Measurements from ENCODE around the gene GNB5. TPM values are rescaled to one million over a fixed set of nuclear protein-coding genes. Genes with fewer than 3 reads are reported as not detected.
"Not testable (repeated sequence)": the region's sequence is repeated elsewhere in the genome, so short reads cannot be mapped to it uniquely, and the experiment has no call there.

GNB5 gene
- total RNA-seq, 1 donor from 2014 or later: 61.4 TPM

GRCh38 chr15:52094811-52095584 is 96.2 kb downstream of the GNB5 start:
- no peak for DNase-seq (ENCODE audit: low spot score)

GRCh38 chr15:52093539-52094510 is 97.4 kb downstream of the GNB5 start:
- DNase-seq (ENCODE audit: low spot score): no peak

DNA sequence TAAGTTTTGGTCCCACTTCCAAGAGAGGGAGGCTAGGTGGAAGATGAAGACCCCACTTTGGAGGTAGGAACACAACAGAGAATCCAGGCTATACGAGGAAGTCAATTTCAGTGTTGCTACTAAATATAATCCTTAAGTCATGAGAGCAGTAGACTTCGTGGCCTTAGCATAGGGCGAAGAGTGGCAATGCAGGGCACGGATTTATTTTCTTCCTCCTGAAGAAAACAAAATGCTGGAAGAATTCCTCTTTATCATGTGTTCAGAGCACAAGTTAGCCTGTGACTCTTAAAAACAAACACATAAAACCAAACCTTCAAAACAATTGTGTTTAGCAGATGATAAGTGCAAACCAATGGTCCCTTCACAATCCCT is 98.0 kb downstream of the GNB5 start:
- DNase-seq (ENCODE audit: low spot score): no peak

DNA sequence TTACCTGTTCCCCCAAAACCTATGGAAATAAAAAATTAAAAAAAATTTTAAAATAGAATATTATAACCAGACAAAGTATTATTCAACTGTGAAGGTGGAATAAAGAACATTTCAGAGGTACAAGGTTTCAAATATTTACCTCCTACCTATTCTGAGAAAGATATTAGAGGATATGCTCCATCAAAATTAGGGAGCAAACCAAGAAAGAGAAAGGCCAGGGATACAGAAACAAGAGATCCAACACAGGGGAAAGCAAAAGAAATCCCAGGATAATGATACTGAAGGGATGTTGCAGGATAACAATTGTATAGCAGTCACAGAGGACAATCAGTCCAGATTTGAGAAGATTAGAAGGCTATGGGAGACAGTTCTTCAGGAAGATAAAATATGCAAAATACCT is 101.0 kb downstream of the GNB5 start:
- no peak for DNase-seq (ENCODE audit: low spot score)

- DNase-seq (ENCODE audit: low spot score): no peak
Measured at GRCh38 chr15:52086011-52086786, 105.0 kb downstream of the GNB5 start.

GRCh38 chr15:52085299-52085698 is 105.9 kb downstream of the GNB5 start:
- DNase-seq (ENCODE audit: low spot score): no peak

DNA sequence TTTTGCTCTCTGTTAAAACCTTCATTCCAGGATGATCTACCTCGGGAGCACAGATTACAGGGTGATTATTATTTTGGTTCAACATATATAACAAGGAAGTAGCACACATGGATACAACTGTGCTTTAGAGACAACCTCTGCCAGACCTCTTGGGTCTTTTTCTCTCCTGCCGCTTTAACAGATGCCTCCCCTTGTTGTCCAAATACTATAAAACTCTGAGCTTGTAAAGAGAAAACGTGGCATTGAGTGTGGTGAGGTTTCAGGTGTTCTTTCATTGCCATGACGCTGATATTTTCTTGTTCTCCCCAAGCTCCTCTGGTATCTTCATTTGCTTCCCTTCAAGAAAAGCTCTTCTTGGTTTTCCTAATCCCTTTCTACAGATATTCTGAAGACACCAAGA is 107.6 kb downstream of the GNB5 start:
- no peak for DNase-seq (ENCODE audit: low spot score)

- DNase-seq (ENCODE audit: low spot score): not testable (repeated sequence)
Measured at GRCh38 chr15:52083037-52083359, 108.2 kb downstream of the GNB5 start.

GRCh38 chr15:52082197-52083036 is 108.8 kb downstream of the GNB5 start:
- no peak for DNase-seq (ENCODE audit: low spot score)

DNA sequence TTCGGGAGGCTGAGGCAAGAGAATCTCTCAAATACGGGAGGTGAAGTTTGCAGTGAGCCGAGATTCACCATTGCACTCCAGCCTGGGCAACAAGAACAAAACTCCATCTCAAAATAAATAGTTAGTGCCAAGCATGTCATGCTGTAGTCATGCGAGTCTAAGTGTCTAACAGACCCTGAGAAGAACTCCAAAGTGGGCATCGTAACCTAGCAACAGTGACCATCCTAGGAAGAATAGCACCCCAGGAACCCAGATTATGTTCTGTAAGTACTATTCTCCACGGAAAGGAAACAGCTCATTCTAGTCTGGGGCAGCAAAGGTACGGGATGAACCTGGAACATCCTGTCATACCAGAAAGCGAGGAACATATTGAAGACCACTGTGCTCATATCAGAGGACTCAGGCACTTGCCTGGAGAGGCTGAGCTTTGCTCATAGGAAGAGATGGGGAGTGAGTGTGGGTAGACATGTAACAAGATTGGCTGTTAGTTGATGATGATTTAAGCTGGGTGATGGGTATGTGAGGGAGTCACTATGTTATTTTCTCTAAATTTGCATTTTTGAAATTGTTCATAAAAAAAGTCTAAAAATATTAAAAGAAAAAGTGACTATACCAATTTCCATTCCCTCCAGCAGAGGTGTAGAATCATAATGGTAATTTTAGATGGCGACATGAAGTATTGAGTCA is 110.3 kb downstream of the GNB5 start:
- DNase-seq (ENCODE audit: low spot score): no peak

DNA sequence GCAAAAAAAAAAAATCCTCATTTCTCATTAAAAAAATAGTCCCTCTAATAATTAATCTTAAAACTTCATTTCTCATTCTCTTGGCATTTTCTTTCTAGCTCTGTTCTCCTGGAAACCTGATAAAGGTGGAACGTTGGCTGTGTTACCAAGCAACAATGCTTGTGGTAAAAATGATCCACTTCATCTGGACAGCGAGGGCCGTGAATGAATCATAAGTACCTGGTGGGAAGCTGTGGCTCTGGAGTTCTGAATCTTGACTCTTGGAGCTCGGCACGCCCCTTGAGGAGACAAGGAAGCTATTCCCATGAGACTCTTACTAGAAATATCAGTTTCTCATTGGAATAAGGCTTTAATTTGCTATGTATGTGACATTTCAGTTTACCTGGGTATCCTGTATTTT is 111.2 kb downstream of the GNB5 start:
- no peak for DNase-seq (ENCODE audit: low spot score)

GRCh38 chr15:52078876-52079700 is 112.1 kb downstream of the GNB5 start:
- peak; percentile 75 for DNase-seq (ENCODE audit: low spot score)

DNA sequence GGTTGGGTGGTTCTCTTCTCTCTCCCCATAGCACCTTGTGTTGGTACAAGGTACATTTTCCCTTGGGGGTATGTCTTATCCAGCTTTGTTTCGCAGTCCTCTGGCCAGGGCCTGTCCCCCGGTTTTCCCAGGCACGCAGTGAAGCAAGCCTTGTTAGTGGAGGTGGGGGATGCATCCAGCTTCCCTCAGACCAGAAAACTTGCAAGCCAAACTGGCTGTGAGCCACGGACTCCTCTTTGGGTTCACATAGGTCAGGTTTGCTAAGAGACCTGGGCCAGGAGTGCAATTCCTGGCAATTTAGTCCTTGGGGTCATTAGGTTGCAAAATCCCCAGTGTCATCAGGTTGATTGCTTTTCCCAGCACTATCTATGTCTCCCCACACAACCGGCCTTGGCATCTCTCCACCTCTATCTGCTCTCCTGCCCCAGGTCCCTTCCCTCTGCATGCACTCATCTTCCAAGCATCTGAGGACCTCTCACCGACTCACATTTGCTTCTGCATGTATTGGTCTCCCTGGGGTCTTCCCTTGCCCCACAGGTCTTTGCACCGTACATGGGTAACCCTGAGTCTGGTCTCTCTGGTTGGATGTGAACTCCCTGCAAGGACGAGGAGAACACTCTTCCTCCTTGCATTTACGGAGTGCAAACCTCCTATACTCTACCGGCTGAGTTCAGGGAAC is 112.9 kb downstream of the GNB5 start:
- DNase-seq (ENCODE audit: low spot score): no peak

DNA sequence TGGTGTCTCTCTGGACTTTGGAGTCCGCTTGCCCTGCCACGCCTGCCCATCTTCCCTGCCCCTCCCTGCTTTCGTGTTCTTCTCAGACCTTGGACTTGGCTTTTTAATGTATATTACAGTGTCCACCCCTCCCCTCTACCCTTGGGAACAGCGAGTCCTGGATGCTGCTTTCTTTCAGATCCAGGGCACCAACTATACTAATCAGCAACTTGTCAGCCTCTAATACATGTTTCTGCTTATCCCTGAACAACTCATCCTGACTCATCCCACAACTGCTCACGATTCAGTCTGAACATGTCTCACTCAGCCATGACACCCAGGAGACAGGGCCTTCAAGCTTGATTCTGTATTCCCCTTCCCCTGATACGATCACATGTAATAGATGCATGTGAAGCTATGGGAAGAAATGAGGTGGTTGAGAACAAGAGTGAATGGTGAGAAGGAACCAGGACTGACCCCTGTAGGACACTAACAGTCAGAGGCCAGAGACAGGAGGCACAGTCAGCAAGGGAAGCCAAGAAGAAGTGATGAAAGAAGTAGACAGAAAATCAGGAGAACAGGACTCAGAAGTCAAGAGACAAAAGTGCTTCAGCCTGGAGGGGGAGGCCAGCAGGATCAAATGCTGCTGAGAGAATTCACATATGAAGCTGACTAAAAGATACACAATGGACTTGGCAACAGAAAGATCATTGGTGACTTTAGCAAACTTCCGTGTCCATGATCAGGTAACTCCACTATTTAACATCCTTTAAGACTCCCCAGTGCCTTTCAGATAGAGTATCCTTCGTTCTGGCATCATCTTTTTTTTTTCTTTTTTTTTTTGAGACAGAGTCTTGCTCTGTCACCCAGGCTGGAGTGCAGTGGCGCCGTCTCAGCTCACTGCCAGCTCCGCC is 114.1 kb downstream of the GNB5 start:
- no peak for DNase-seq (ENCODE audit: low spot score)

- DNase-seq (ENCODE audit: low spot score): peak; percentile 81
Measured at GRCh38 chr15:52071570-52071969, 119.6 kb downstream of the GNB5 start.

GRCh38 chr15:52069559-52069958 is 121.6 kb downstream of the GNB5 start:
- peak; percentile 73 for DNase-seq (ENCODE audit: low spot score)

- no peak for DNase-seq (ENCODE audit: low spot score)
Measured at GRCh38 chr15:52068004-52068615, 123.1 kb downstream of the GNB5 start.

DNA sequence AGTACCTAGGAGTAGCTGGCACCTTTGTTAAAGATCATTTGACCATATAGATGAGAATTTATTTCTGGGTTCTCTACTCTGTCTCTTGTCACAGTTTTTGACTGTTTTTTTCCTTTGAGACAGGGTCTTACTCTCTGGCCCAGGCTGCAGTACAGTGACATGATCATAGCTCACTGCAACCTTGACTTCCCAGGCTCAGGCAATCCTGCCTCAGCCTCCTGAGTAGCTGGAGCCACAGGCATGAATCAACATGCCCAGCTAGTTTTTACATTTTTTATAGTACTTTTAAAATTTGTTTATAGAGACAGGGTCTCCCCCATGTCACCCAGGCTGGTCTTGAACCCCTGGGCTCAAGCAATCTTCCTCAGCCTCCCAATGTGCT is 123.7 kb downstream of the GNB5 start:
- DNase-seq (ENCODE audit: low spot score): no peak

All from mucosa of gallbladder (tissue), 1 donor.